HCT116 (cell line): ENCODE measurements around the gene GPX3.

Experiments used
- CEBPB ChIP-seq: IDR thresholded peaks from 2 replicates; pipeline ENCODE4 v1.6.1; 2012; ENCODE audit warnings: low read depth
- EGR1 ChIP-seq: IDR thresholded peaks from 2 replicates; pipeline ENCODE4 v1.6.1; 2012; ENCODE audit warnings: low read depth
- ELF1 ChIP-seq: IDR thresholded peaks from 2 replicates; pipeline ENCODE4 v1.6.1; 2012; ENCODE audit warnings: low read depth, borderline replicate concordance
- EZH2 ChIP-seq: fragments of 200-600 bp; sonication (generic); IDR thresholded peaks from 2 replicates; pipeline ENCODE4 v1.6.1; 2017; ENCODE audit warnings: antibody characterized with exemption, mixed run types
- POLR2A ChIP-seq: IDR thresholded peaks from 2 replicates; pipeline ENCODE4 v1.7.0; 2011; ENCODE audit warnings: borderline replicate concordance; ENCODE audit not compliant: insufficient read depth, insufficient read length; ENCODE audit errors: extremely low read depth
- POLR2AphosphoS5 ChIP-seq: IDR thresholded peaks from 2 replicates; pipeline ENCODE4 v1.6.1; 2011; ENCODE audit warnings: mild to moderate bottlenecking, low read depth, low read length, moderate library complexity
- RAD21 ChIP-seq: IDR thresholded peaks from 2 replicates; pipeline ENCODE4 v1.6.1; 2012; ENCODE audit warnings: low read depth, mild to moderate bottlenecking
- SP1 ChIP-seq: IDR thresholded peaks from 2 replicates; pipeline ENCODE4 v1.6.1; 2012; ENCODE audit warnings: low read depth
- ZNF274 ChIP-seq: fragments of 200-500 bp; sonication (Bioruptor generic); IDR thresholded peaks from 2 replicates; pipeline ENCODE4 v1.6.1; 2014; ENCODE audit warnings: mild to moderate bottlenecking, low read depth, low read length, inconsistent platforms
- TF ChIP-seq, protein P1 (sequence below), 3 experiments: fragments of 200-600 bp in 1 of 3; sonication (generic) in 1 of 3; IDR thresholded peaks in 2 of 3; conservative IDR thresholded peaks in 1 of 3; 2 replicates each; pipeline ENCODE4 v1.5.1; 2012 to 2017; ENCODE audit warnings: low read depth in 2 of 3, low read length in 2 of 3, antibody characterized with exemption in 1 of 3, borderline replicate concordance in 1 of 3, control low read depth in 1 of 3, mild to moderate bottlenecking in 1 of 3, mixed read lengths in 1 of 3, mixed run types in 1 of 3, moderate library complexity in 1 of 3; ENCODE audit not compliant: insufficient read depth in 1 of 3
- TF ChIP-seq, protein P2 (sequence below): IDR thresholded peaks from 2 replicates; pipeline ENCODE4 v1.6.1; 2012; ENCODE audit warnings: low read depth
- TF ChIP-seq, protein P3 (sequence below): IDR thresholded peaks from 2 replicates; pipeline ENCODE4 v1.6.1; 2012

DNA sequence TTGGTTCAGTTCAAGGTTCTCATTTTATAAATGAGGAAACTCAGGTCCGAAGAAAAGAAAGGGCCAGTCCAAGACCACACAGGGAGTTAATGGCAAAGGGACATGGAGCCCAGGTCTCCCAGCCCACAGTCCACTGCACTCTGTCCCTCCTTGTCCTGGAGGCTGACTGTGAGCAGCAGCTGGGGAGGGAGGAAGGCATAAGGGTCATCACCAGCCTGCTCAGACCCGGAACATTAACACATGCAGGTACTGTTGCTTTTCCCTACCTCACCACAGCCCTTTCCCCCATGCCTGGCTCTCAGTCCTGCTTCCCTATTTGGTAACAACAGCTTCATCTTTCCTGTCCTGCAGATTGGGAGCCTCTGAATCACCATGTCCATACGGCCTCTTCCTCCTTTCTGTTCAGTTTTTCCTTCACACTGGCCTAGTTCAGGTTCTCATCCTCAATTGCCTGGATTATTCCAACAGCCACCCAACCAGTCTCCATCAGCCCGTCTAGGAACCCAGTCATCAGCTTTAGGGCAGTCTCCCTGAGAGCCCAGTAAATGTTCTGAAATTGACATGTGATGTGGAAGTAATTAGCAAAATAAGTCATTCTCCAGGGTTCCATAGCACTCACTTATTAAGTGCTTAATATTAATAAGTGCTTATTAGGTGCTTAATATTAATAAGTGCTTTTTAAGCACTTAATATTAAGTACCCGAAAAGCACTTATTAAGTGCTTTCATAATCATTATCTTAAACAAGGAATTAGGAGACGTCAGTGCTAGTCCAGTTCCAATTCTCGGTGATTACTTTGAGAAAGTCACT, 4.3 kb downstream of the GPX3 start:
- TF ChIP-seq CEBPB = no peak
- no peak for TF ChIP-seq EZH2
- TF ChIP-seq EGR1 = no peak
- TF ChIP-seq, protein P1, sequence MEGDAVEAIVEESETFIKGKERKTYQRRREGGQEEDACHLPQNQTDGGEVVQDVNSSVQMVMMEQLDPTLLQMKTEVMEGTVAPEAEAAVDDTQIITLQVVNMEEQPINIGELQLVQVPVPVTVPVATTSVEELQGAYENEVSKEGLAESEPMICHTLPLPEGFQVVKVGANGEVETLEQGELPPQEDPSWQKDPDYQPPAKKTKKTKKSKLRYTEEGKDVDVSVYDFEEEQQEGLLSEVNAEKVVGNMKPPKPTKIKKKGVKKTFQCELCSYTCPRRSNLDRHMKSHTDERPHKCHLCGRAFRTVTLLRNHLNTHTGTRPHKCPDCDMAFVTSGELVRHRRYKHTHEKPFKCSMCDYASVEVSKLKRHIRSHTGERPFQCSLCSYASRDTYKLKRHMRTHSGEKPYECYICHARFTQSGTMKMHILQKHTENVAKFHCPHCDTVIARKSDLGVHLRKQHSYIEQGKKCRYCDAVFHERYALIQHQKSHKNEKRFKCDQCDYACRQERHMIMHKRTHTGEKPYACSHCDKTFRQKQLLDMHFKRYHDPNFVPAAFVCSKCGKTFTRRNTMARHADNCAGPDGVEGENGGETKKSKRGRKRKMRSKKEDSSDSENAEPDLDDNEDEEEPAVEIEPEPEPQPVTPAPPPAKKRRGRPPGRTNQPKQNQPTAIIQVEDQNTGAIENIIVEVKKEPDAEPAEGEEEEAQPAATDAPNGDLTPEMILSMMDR (IDR thresholded peaks at IDR 0.05 in 2 of 3, conservative IDR thresholded peaks at IDR 0.05 in 1 of 3; ENCODE audit: borderline replicate concordance in 1 of 3, insufficient read depth in 1 of 3, low read depth in 2 of 3, low read length in 2 of 3) = no peak
- TF ChIP-seq SP1 = no peak
- no peak for TF ChIP-seq RAD21
- TF ChIP-seq, protein P2, sequence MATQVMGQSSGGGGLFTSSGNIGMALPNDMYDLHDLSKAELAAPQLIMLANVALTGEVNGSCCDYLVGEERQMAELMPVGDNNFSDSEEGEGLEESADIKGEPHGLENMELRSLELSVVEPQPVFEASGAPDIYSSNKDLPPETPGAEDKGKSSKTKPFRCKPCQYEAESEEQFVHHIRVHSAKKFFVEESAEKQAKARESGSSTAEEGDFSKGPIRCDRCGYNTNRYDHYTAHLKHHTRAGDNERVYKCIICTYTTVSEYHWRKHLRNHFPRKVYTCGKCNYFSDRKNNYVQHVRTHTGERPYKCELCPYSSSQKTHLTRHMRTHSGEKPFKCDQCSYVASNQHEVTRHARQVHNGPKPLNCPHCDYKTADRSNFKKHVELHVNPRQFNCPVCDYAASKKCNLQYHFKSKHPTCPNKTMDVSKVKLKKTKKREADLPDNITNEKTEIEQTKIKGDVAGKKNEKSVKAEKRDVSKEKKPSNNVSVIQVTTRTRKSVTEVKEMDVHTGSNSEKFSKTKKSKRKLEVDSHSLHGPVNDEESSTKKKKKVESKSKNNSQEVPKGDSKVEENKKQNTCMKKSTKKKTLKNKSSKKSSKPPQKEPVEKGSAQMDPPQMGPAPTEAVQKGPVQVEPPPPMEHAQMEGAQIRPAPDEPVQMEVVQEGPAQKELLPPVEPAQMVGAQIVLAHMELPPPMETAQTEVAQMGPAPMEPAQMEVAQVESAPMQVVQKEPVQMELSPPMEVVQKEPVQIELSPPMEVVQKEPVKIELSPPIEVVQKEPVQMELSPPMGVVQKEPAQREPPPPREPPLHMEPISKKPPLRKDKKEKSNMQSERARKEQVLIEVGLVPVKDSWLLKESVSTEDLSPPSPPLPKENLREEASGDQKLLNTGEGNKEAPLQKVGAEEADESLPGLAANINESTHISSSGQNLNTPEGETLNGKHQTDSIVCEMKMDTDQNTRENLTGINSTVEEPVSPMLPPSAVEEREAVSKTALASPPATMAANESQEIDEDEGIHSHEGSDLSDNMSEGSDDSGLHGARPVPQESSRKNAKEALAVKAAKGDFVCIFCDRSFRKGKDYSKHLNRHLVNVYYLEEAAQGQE = no peak
- TF ChIP-seq, protein P3, sequence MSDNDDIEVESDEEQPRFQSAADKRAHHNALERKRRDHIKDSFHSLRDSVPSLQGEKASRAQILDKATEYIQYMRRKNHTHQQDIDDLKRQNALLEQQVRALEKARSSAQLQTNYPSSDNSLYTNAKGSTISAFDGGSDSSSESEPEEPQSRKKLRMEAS = no peak
- no peak for TF ChIP-seq POLR2AphosphoS5
- TF ChIP-seq ZNF274 = no peak
- TF ChIP-seq POLR2A = no peak
- TF ChIP-seq ELF1 = no peak
